HG03520 (cell line): ENCODE measurements around the gene TREML2.

Experiments used
- ATAC-seq: cut with Tn5 transposase; IDR thresholded peaks from one replicate; pipeline ENCODE4 v1.9.1; 2021; ENCODE audit warnings: mild to moderate bottlenecking, moderate library complexity; ENCODE audit not compliant: unreplicated experiment

The TREML2 gene

GRCh38 chr6:41179163-41179562, 21.8 kb downstream of the TREML2 start:
- ATAC-seq = no peak

- ATAC-seq = no peak
Measured at GRCh38 chr6:41177695-41178094, 23.3 kb downstream of the TREML2 start.

DNA sequence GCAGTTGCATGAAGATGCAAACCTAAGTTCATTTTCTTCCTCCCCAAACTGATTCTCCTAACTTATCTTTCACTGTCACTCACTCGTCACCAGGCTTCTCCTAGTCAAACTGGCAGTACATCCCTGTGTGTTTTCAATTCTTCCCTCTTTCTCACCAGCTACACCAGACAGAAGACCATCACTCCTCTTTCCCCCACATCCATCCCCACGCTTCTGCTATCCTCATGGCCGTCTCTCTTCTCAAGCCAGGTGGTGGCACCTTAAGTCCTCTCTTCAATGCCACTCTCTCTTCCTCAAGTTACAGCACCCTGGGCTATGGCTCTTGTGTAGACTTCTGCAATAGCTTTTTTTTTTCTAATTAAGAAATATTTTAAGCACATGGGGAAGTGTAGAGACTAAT, 23.7 kb downstream of the TREML2 start:
- no peak for ATAC-seq

GRCh38 chr6:41176189-41176588, 24.8 kb downstream of the TREML2 start:
- no peak for ATAC-seq

DNA sequence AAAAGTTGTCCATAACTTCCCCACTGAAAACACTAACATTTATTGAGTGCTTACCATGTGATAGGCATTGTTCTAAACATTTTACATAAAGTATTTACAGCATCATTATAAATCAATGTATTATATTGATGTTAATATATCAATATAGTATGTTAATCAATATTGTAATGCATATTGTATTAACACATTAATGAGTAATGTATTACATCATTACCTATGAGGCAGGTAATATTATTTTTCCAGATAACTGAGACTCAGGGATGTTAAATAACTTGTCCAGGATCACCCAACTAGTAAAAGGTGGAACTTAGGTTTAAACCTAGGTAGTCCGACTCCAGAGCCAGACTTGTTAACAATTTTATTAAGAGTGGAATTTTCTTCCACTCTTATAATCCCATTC, 25.9 kb downstream of the TREML2 start:
- ATAC-seq = no peak

DNA sequence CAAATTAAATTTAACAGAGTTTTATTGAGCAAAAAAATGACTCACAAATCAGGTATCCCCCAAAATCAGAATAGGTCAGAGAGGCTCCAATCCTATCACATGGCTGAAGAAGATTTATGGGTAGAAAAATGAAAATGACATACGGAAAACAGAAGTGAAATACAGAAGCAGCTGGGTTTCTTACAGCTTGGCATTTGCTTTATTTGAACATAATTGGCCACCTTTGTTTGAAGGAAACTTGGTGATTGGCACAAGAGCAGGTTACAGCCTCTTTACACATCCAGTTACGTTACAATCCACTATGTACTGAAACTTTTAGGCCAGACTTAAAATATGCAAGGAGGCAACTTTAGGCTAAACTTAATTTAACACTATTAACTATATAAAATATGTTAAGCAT, 26.3 kb downstream of the TREML2 start:
- ATAC-seq = no peak

- no peak for ATAC-seq
Measured at GRCh38 chr6:41171908-41172307, 29.0 kb downstream of the TREML2 start.

- no peak for ATAC-seq
Measured at GRCh38 chr6:41170547-41171160, 30.3 kb downstream of the TREML2 start.

GRCh38 chr6:41167173-41167963, 33.6 kb downstream of the TREML2 start:
- no peak for ATAC-seq

DNA sequence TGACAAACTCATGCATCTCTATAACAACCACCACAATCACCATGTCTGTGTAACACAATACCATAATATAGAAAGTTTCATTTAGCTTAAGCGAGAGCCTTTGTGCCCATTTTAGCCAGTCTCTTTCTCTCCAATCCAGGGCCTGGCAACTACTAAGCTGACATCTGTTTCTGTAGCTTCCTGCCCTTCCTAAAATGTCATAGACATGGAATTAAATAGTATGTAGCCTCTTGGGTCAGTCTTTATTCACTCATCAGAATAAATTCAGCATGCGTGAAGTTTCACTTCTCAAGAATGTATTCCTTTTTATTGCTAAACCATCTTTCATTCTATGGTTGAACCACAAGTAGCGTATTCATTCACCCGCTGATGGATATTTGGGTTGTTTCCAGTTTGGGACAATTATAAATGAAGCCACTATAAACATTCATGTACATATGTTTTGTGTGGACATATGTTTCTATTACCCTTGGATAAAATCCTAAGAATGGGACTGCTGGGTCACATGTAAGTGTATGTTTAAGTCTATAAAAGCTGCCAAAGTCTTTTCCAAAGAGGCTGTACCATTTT, 36.3 kb downstream of the TREML2 start:
- no peak for ATAC-seq

- no peak for ATAC-seq
Measured at GRCh38 chr6:41163419-41163717, 37.6 kb downstream of the TREML2 start.

GRCh38 chr6:41162687-41163418, 38.1 kb downstream of the TREML2 start, which contains the start of gene TREM2:
Gene TREM2 (minus strand): TSS chr6:41163116. CDS start chr6:41163082, 34 bp downstream.
- no peak for ATAC-seq

DNA sequence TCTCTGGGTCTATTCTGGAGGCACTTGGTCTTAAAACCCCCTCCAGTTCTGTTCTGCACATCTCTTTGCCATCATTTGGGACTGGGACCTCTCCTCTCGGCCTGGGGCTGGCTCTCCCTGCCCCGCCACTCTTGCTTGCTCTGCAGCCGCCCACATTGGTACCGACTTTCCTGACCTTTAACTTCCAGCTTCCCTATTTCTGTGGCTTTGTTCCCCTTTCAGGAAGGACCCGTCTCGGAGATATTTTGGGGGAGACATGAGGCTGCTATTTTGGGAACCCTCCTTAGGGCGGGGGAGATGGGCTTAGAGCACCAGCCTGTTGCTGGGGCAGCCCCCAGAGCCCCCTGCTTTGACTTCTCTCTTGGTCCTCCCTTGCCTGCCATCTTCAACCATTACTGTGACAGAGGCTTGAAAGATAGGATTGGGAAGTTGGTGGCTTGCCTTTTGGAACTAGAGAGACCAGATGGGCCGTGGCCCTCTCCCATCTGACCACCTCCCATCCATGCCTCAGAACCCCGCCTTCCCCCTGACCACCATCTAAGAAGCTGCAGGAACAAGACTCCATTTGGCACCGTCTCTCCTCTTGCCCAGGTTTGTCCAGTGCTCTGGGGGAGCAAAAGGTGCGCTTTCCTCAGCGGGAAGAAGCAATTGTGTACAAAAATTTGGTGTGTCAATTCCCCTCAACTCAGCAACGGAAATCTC, 38.9 kb downstream of the TREML2 start:
- ATAC-seq = no peak

GRCh38 chr6:41161380-41161779, 39.6 kb downstream of the TREML2 start:
- no peak for ATAC-seq

GRCh38 chr6:41160933-41161332, 40.0 kb downstream of the TREML2 start:
- ATAC-seq = no peak

GRCh38 chr6:41159415-41160082, 41.4 kb downstream of the TREML2 start:
- no peak for ATAC-seq

GRCh38 chr6:41157323-41157722, 43.6 kb downstream of the TREML2 start:
- ATAC-seq = no peak

GRCh38 chr6:41156771-41157170, 44.2 kb downstream of the TREML2 start:
- no peak for ATAC-seq

DNA sequence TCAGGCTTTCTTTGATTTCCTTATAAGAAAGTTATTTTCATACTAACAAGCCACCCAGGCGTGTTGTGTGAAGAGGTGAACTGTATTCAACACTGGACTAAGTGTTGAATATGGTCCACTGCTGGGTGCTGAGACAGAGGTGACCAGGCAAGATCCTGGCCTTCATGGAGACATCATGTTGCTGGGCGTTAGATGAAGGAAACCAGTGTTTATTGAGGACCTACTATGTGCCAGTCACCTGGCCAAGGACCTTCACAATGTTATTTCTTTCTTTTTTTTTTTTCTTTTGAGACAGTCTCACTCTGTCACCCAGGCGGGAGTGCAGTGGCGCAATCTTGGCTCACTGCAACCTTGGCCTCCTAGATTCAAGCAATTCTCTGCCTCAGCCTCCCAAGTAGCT, 44.9 kb downstream of the TREML2 start:
- ATAC-seq = no peak

- ATAC-seq = no peak
Measured at GRCh38 chr6:41155132-41155805, 45.7 kb downstream of the TREML2 start.
